Transverse colon (tissue), 4 donors: ENCODE measurements around the gene RAVER1.

Experiments
- EP300 ChIP-seq: sonication (generic); formaldehyde crosslinking; IDR thresholded peaks from one replicate; pipeline ENCODE4 v1.6.1; 2017; ENCODE audit warnings: antibody characterized with exemption, low read depth
- POLR2A ChIP-seq: fragments of 450-650 bp; IDR thresholded peaks from one replicate; pipeline ENCODE4 v1.6.1; 2016; ENCODE audit warnings: antibody characterized with exemption, mild to moderate bottlenecking, moderate library complexity
- POLR2AphosphoS5 ChIP-seq, 3 donors: sonication (generic); formaldehyde crosslinking; IDR thresholded peaks; one replicate each; pipeline ENCODE4 v1.6.1; 2016; ENCODE audit warnings: antibody characterized with exemption in 3 of 3
- TF ChIP-seq, protein P1 (sequence below), 5 experiments: fragments of 200-600 bp in 3 of 5; fragments of 450-650 bp in 2 of 5; sonication (generic) in 3 of 5; IDR thresholded peaks; 1 replicate in 2 of 5; 2 replicates in 3 of 5; pipeline ENCODE4 v1.5.1; 2016 to 2017; ENCODE audit warnings: antibody characterized with exemption in 5 of 5, inconsistent platforms in 3 of 5, mild to moderate bottlenecking in 2 of 5, moderate library complexity in 1 of 5

DNA sequence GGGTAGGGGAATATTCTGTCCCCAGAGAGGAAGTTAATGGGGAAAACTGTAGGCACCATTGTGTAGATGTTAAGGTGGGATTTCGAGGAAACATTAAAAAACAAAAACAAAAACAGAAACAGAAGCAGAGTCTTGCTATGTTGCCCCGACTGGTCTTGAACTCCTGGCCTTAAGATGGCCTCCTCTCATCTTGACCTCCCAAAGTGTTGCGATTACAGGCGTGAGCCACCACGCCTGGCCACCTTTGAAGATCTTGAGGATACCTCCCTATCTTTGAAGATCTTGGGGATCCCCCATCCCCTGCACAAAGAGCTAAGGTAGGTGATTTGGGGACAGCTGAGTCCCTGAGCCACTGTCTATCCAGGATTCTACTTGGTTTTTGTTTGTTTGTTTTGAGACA is 6.6 kb upstream of the RAVER1 start:
- TF ChIP-seq POLR2A (no peak), EP300 (no peak), POLR2AphosphoS5 (IDR thresholded peaks at IDR 0.05) (no peak)
- TF ChIP-seq, protein P1, sequence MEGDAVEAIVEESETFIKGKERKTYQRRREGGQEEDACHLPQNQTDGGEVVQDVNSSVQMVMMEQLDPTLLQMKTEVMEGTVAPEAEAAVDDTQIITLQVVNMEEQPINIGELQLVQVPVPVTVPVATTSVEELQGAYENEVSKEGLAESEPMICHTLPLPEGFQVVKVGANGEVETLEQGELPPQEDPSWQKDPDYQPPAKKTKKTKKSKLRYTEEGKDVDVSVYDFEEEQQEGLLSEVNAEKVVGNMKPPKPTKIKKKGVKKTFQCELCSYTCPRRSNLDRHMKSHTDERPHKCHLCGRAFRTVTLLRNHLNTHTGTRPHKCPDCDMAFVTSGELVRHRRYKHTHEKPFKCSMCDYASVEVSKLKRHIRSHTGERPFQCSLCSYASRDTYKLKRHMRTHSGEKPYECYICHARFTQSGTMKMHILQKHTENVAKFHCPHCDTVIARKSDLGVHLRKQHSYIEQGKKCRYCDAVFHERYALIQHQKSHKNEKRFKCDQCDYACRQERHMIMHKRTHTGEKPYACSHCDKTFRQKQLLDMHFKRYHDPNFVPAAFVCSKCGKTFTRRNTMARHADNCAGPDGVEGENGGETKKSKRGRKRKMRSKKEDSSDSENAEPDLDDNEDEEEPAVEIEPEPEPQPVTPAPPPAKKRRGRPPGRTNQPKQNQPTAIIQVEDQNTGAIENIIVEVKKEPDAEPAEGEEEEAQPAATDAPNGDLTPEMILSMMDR (IDR thresholded peaks at IDR 0.05), result no peak
